ENCODE measurements around the gene PTPRT.

Gene PTPRT

DNA sequence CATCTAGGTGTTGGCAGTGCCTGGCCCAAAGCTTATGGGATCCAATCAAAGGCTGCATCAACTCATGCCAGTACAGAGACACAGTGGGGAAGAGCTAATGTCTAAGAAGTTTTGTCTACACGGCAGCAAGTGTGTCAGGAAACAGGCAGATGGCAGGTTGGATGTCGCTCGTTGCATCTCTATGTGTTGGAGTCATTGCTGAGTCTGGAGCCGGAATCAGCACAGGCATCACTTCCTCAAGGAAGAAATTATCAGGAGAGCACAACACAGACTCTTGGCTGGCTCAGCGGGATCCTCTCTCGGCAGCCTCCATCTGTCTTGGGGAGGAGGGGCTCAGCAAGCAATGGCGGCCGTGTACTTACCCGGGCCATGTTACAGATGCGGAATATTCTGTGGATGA, 1104.3 kb downstream of the PTPRT start:
- Histone ChIP-seq H3K4me3 (ENCODE audit: extremely low read depth, insufficient read depth, low read length, poor library complexity, severe bottlenecking) (no peak overlapping the region), H3K36me3 (ENCODE audit: control insufficient read depth, insufficient read depth, low read length) (no peaks in the 10 kb centered on the region), H3K9me3 (ENCODE audit: control insufficient read depth, low read length) (no peaks in the 10 kb centered on the region), H3K4me1 (ENCODE audit: control insufficient read depth, insufficient read depth, low read length, poor library complexity, severe bottlenecking) (no peaks in the 10 kb centered on the region), H3K27ac (ENCODE audit: low read depth, low read length, severe bottlenecking) (no peak overlapping the region)
- WGBS, 2 experiments (ENCODE audit: insufficient coverage in 2 of 2), result 89 to 93% methylated on average over 9 to 10 of the region's 10 CpGs

DNA sequence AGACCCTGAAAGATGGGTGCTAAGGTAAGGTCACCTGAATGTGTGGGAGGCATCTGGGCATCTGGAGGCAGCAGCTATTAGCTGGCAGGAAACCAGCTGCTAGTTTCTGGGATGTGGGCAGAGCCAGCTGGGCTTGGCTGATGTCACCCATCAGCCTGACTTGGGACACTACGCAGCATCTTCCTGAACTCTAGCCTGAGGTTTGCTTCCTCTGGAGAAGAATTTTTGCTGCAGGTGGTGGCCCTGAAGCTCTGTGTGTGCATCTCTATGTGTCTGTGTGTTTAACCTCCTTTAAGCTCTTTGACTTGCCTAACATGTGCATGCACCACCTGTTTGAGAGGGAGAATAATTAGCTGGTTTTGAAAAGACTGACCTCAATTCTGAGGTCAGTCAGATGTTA, 1106.4 kb downstream of the PTPRT start:
- no peaks in the 10 kb centered on the region for H3K36me3 ChIP-seq (ENCODE audit: control insufficient read depth, insufficient read depth, low read length)
- no peak overlapping the region for H3K27ac ChIP-seq (ENCODE audit: low read depth, low read length, severe bottlenecking)
- 100% methylated on average over 1 of the region's 1 CpG; no CpG with 5 or more reads in 1 of the 2 experiments for WGBS, 2 experiments (ENCODE audit: insufficient coverage in 2 of 2)
- no peak overlapping the region for H3K4me3 ChIP-seq (ENCODE audit: extremely low read depth, insufficient read depth, low read length, poor library complexity, severe bottlenecking)
- H3K9me3 ChIP-seq (ENCODE audit: control insufficient read depth, low read length), result no peaks in the 10 kb centered on the region
- H3K4me1 ChIP-seq (ENCODE audit: control insufficient read depth, insufficient read depth, low read length, poor library complexity, severe bottlenecking), result no peaks in the 10 kb centered on the region

DNA sequence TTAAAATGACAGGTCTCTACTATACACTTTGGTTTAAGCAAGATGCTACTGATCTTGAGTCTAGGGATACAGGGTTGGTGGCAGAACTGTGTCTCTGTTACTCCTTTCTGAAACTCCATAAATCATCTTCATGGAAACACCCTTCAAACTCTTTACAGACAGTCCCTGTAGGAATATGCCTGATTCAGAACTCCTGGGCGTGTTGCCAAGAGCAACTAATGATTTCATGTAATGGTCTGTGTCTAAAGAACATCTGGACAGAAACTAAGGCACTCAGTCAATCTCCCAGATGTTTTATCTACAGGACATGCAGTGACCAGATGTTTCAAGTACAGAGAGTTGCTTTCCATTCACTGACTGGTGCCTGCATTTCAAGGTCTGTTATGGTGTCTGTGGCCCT, 1107.1 kb downstream of the PTPRT start:
- 63% methylated on average over 1 of the region's 1 CpG; no CpG with 5 or more reads in 1 of the 2 experiments for WGBS, 2 experiments (ENCODE audit: insufficient coverage in 2 of 2)
- Histone ChIP-seq H3K27ac (ENCODE audit: low read depth, low read length, severe bottlenecking) (no peak overlapping the region), H3K9me3 (ENCODE audit: control insufficient read depth, low read length) (no peaks in the 10 kb centered on the region), H3K4me1 (ENCODE audit: control insufficient read depth, insufficient read depth, low read length, poor library complexity, severe bottlenecking) (no peaks in the 10 kb centered on the region), H3K36me3 (ENCODE audit: control insufficient read depth, insufficient read depth, low read length) (no peaks in the 10 kb centered on the region), H3K4me3 (ENCODE audit: extremely low read depth, insufficient read depth, low read length, poor library complexity, severe bottlenecking) (no peak overlapping the region)

DNA sequence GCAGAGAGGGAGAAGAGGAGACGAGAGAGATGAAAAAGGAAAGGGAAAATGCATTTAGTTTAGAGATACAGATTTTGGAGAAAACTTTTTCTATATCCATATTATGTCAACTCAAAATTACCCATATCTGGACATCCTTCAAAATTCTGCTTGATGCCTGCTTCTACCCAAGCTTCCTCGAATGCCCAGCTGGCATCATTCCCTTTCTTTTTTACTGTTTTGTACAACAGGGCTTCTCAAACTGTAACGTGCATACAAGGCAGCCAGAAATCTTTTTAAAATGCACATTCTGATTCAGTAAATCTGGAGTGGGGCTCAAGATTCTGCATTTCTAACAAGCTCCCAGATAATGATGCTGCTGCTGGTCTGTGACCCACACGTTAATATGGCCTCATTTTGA, 1108.8 kb downstream of the PTPRT start:
- 72 to 75% methylated on average over 3 of the region's 4 CpGs for WGBS, 2 experiments (ENCODE audit: insufficient coverage in 2 of 2)
- H3K36me3 ChIP-seq (ENCODE audit: control insufficient read depth, insufficient read depth, low read length), result no peaks in the 10 kb centered on the region
- H3K9me3 ChIP-seq (ENCODE audit: control insufficient read depth, low read length), result no peaks in the 10 kb centered on the region
- no peak overlapping the region for H3K4me3 ChIP-seq (ENCODE audit: extremely low read depth, insufficient read depth, low read length, poor library complexity, severe bottlenecking)
- H3K27ac ChIP-seq (ENCODE audit: low read depth, low read length, severe bottlenecking), result no peak overlapping the region
- no peaks in the 10 kb centered on the region for H3K4me1 ChIP-seq (ENCODE audit: control insufficient read depth, insufficient read depth, low read length, poor library complexity, severe bottlenecking)

DNA sequence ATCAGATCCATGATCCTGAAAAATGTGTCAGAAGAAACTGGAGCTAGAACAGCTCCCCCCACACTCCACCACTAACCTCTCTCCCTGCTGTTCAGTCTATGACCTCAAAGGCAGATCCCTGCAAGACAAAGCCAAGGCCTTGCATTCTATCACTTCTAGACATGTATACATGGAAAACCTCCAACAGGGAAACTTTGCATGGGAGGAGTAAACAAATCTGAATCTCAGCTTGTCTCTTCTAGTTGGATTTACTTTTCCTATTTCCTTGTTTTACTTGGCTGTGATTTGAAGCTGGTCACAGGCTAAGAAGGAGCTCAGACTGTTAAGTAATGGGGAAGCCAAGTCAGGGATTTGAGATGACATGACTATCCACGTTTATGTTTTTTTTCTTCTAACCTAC, 1114.8 kb downstream of the PTPRT start:
- H3K36me3 ChIP-seq (ENCODE audit: control insufficient read depth, insufficient read depth, low read length), result no peaks in the 10 kb centered on the region

DNA sequence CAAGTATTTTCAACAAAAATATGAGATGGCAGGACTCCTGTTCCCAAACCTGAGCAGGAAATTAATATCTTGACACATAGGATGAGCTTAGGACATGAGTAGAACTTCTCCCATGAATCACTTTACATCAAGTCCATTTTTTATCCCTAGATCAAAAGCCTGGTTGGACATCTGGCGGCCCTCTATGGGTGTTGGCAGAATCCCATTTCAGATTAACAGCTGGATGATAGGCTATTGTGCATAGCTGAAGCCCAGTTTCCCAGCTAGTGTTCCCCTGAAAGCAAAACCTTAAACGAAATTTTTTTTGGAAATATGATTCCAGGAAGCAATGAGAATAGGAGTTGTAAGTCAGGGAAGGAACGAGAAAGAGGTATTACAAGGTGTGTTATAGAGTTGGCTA, 1122.1 kb downstream of the PTPRT start:
- Histone ChIP-seq H3K4me3 (ENCODE audit: extremely low read depth, insufficient read depth, low read length, poor library complexity, severe bottlenecking) (no peak overlapping the region), H3K9me3 (ENCODE audit: control insufficient read depth, low read length) (no peaks in the 10 kb centered on the region), H3K27ac (ENCODE audit: low read depth, low read length, severe bottlenecking) (no peak overlapping the region), H3K4me1 (ENCODE audit: control insufficient read depth, insufficient read depth, low read length, poor library complexity, severe bottlenecking) (no peaks in the 10 kb centered on the region), H3K36me3 (ENCODE audit: control insufficient read depth, insufficient read depth, low read length) (no peaks in the 10 kb centered on the region)
- 80 to 81% methylated on average over 2 to 3 of the region's 3 CpGs for WGBS, 2 experiments (ENCODE audit: insufficient coverage in 2 of 2)

More for the DNA sequence above, 1114.8 kb downstream of the PTPRT start:
- H3K27ac ChIP-seq (ENCODE audit: low read depth, low read length, severe bottlenecking), result no peak overlapping the region
- no peaks in the 10 kb centered on the region for H3K4me1 ChIP-seq (ENCODE audit: control insufficient read depth, insufficient read depth, low read length, poor library complexity, severe bottlenecking)
- H3K9me3 ChIP-seq (ENCODE audit: control insufficient read depth, low read length), result no peaks in the 10 kb centered on the region
- WGBS, 2 experiments (ENCODE audit: insufficient coverage in 2 of 2), result 57 to 86% methylated on average over 1 of the region's 1 CpG
- no peak overlapping the region for H3K4me3 ChIP-seq (ENCODE audit: extremely low read depth, insufficient read depth, low read length, poor library complexity, severe bottlenecking)

DNA sequence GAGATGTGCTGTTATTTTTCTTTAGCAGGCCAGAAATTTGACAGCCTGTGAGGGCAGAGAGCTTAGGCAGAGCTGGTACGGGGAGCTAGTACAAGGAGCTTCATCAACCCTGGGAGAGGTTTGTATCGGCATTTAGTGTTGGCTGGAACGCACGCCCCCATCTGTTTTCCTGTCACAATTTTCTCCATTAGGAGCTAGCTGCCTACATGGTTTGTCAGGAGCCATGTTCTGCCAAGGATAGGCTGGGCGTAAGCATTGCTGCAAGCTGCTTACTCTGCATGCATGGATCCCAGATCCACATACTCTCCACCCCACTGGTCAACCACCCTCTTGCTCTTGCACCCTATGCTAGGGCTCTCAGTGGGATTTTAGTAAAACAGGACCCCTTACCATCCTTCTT, 1122.5 kb downstream of the PTPRT start:
- 89 to 96% methylated on average over 5 of the region's 5 CpGs for WGBS, 2 experiments (ENCODE audit: insufficient coverage in 2 of 2)
- no peak overlapping the region for H3K4me3 ChIP-seq (ENCODE audit: extremely low read depth, insufficient read depth, low read length, poor library complexity, severe bottlenecking)
- no peaks in the 10 kb centered on the region for H3K9me3 ChIP-seq (ENCODE audit: control insufficient read depth, low read length)
- no peaks in the 10 kb centered on the region for H3K4me1 ChIP-seq (ENCODE audit: control insufficient read depth, insufficient read depth, low read length, poor library complexity, severe bottlenecking)
- no peaks in the 10 kb centered on the region for H3K36me3 ChIP-seq (ENCODE audit: control insufficient read depth, insufficient read depth, low read length)
- H3K27ac ChIP-seq (ENCODE audit: low read depth, low read length, severe bottlenecking), result no peak overlapping the region

DNA sequence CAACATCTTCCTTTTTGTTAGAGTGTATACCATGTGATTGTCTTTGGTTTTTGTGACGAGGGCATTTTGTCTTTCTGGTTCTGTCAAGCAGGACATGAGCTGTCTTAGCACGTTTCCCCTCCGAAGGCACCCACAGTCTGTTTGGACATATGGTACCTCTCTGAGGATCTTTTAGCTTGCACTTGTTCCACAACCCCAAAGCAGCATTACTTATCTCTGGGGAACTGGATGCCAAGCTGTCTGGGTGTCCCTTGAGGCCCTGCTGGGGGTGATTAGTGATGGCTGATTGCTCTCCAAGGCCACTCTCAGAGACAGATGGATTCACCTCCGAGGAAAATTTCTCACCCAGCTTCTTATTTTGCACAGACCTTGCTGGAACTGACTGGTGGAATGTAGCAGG, 1126.6 kb downstream of the PTPRT start:
- Histone ChIP-seq H3K4me1 (ENCODE audit: control insufficient read depth, insufficient read depth, low read length, poor library complexity, severe bottlenecking) (no peaks in the 10 kb centered on the region), H3K4me3 (ENCODE audit: extremely low read depth, insufficient read depth, low read length, poor library complexity, severe bottlenecking) (no peak overlapping the region), H3K9me3 (ENCODE audit: control insufficient read depth, low read length) (no peaks in the 10 kb centered on the region), H3K36me3 (ENCODE audit: control insufficient read depth, insufficient read depth, low read length) (no peaks in the 10 kb centered on the region), H3K27ac (ENCODE audit: low read depth, low read length, severe bottlenecking) (no peak overlapping the region)
- 85 to 100% methylated on average over 2 to 3 of the region's 4 CpGs for whole genome bisulfite sequencing, 2 experiments (ENCODE audit: insufficient coverage in 2 of 2)

DNA sequence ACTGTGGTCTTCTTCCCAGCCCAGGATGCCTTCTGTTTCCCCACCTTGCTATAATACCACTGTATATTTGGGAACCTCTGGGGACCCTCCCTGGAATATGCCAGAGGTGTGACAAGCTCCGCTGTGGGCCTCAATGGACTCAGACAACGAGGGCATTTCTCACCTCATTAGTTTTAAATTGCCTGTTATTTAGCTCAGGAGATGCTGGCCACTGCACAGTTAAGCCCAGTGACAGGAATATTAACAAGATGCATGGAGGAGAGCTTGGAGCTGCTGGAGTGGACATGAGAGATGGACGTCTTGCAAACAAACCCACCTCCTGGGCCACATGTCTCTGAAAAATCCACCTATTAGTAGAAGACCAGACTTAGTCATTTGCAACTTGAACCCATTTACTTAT, 1136.4 kb downstream of the PTPRT start:
- Histone ChIP-seq H3K9me3 (ENCODE audit: control insufficient read depth, low read length) (no peaks in the 10 kb centered on the region), H3K36me3 (ENCODE audit: control insufficient read depth, insufficient read depth, low read length) (no peaks in the 10 kb centered on the region), H3K4me3 (ENCODE audit: extremely low read depth, insufficient read depth, low read length, poor library complexity, severe bottlenecking) (no peak overlapping the region), H3K4me1 (ENCODE audit: control insufficient read depth, insufficient read depth, low read length, poor library complexity, severe bottlenecking) (no peaks in the 10 kb centered on the region), H3K27ac (ENCODE audit: low read depth, low read length, severe bottlenecking) (no peak overlapping the region)
- 60 to 90% methylated on average over 2 of the region's 3 CpGs for WGBS, 2 experiments (ENCODE audit: insufficient coverage in 2 of 2)

DNA sequence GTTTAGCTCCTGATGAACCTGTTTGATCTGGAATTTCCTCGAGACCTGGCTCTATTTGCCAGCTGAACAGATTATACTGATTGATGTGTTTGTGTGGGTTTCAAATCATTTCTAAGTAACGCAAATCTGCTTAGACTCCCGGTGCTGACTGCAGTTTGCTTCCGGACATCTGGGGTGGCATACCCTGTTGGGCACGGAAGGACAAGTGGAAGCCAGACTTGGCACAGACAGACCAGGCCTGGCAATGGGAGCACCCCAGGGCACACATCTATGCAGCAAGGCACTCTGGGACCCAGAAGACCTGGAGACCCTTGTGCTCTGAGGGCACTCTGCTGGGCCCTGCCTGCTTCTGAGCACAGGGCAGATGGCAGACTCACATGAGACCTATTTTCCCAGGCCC, 1137.8 kb downstream of the PTPRT start:
- WGBS, 2 experiments (ENCODE audit: insufficient coverage in 2 of 2), result 84 to 100% methylated on average over 4 to 5 of the region's 5 CpGs
- H3K9me3 ChIP-seq (ENCODE audit: control insufficient read depth, low read length), result no peaks in the 10 kb centered on the region
- no peak overlapping the region for H3K27ac ChIP-seq (ENCODE audit: low read depth, low read length, severe bottlenecking)
- H3K4me1 ChIP-seq (ENCODE audit: control insufficient read depth, insufficient read depth, low read length, poor library complexity, severe bottlenecking), result no peaks in the 10 kb centered on the region
- no peaks in the 10 kb centered on the region for H3K36me3 ChIP-seq (ENCODE audit: control insufficient read depth, insufficient read depth, low read length)
- no peak overlapping the region for H3K4me3 ChIP-seq (ENCODE audit: extremely low read depth, insufficient read depth, low read length, poor library complexity, severe bottlenecking)

DNA sequence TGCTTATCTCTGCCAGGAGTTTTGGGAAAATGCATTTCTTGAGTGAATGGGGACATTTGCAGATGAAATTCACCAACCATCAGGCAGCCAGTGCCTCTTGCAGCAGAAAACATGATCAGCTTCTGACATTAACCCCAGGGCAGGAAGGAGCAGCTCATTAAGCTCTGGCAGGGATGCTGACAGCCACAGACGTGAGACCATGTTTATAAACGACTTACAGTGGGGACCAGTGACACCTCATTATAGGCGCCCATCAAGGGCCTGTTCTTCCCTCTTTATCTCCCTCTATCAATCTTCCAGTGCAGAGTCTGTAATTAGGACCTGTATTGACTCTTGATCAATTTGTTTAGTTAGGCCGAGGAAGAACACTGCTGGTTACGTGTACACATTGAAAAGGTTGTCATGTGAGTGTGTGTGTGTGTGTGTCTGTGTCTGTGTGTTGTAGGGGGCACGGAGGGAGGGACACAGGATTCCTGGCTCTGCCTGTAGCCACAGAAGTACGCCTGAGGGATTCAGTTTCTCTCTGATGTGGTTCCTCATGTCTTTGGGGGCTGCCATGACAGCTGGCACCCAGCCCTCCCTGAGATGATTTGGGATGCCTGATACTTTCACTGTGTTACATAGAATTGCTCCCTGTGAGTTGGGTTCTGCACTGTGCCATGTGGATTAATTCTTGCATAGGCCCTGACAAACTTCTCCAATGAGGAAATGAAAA, 1143.2 kb downstream of the PTPRT start:
- Histone ChIP-seq H3K9me3 (ENCODE audit: control insufficient read depth, low read length) (no peaks in the 10 kb centered on the region), H3K4me1 (ENCODE audit: control insufficient read depth, insufficient read depth, low read length, poor library complexity, severe bottlenecking) (no peaks in the 10 kb centered on the region), H3K4me3 (ENCODE audit: extremely low read depth, insufficient read depth, low read length, poor library complexity, severe bottlenecking) (no peak overlapping the region), H3K27ac (ENCODE audit: low read depth, low read length, severe bottlenecking) (no peak overlapping the region), H3K36me3 (ENCODE audit: control insufficient read depth, insufficient read depth, low read length) (no peaks in the 10 kb centered on the region)
- WGBS, 2 experiments (ENCODE audit: insufficient coverage in 2 of 2), result 71% methylated on average over 5 to 6 of the region's 7 CpGs
